Activated gamma-delta T cell treated with Interleukin-2 at 50 U/mL for 16 hours (primary cell): ENCODE data around the gene PLEKHG4.

ENCODE experiments used
- DNase-seq: peaks from one replicate; pipeline ENCODE4 v3.0.0-alpha.2; 2020

Gene PLEKHG4

GRCh38 chr16:67294171-67294757, 14.9 kb downstream of the PLEKHG4 start:
- no peak for DNase-seq

GRCh38 chr16:67294938-67295361, 15.6 kb downstream of the PLEKHG4 start:
- no peak for DNase-seq

DNA sequence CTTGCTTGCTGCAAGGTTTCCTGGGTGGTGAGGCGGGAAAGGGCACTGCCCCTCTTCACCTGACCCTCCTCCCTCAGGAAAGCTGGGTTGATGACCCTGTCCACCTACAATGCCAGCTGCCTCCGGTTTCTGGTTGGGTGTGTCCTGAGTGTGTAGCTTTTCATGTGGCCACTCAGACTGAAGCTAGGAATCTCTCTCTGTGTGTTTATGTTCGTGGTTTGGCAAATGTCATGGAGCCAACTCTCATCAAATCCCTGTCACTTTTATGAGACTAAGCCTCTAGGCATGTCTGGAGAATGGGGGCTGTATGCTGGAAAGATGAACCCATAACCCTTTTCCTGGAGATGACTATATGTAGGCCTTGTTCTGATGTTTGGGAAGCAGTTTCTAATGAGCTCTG, 17.1 kb downstream of the PLEKHG4 start:
- DNase-seq: no peak

DNA sequence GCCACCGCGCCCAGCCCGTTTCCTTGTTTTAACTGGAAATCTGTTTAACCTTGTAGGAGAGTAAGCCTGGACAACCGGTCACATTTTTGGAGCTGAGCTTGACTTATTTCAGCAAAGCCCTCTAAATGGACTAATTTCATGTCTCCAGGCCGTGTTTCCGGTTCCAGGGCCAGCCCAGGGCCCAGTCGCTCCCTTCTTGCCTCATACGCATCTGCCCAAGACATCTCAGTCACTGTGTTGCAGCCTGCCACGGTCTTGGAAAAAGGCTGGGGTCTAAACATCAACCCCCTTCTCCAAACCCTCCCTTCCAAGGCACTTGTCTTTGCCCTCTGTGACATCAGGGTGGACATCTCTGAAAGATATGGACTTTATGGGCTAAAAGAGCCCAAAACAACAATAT, 18.9 kb downstream of the PLEKHG4 start:
- no peak for DNase-seq

DNA sequence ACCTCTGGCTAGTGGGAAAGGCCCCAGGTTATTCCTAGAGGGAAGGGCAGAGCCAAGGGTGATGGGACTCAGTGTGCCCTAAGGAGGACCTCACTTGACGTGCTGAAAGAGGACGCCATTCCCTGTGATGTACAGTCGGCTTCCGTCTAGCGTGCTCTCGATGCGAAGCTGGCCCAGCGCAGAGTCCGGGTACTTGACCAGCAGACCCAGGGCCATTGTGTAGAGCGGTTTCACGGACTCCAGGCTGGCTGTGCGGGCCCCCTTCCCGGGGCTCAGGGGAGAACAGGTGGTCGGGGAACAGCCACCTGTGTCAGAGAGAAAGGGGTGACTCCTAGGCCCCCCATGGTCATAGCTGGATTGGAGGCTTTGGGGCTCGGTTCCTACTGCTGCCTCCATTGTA, 19.9 kb downstream of the PLEKHG4 start:
- no peak for DNase-seq

- no peak for DNase-seq
Observed at GRCh38 chr16:67301080-67301782, 21.9 kb downstream of the PLEKHG4 start.

- no peak for DNase-seq
Observed at GRCh38 chr16:67302076-67302475, 22.7 kb downstream of the PLEKHG4 start.

GRCh38 chr16:67302970-67303369, 23.6 kb downstream of the PLEKHG4 start:
- DNase-seq: no peak

DNA sequence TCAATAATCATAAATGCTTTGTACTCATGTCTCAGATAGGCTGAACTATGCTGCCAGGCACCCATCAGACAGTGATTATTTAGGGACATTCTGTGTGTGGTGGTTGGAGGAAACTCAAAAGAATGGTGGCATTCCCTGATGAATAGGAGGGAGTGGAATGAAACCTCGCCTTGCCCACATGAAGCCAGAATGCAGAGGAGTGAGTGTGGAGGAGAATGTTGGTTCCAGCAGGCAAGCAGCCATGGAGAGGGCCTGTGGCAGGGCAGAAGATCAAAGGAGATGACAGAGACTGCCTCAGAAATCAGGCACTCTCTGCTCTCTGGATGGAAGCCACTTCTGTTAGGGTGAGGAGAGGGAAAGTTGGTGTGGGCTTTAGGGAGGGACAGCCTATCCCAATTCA, 24.7 kb downstream of the PLEKHG4 start:
- no peak for DNase-seq

DNA sequence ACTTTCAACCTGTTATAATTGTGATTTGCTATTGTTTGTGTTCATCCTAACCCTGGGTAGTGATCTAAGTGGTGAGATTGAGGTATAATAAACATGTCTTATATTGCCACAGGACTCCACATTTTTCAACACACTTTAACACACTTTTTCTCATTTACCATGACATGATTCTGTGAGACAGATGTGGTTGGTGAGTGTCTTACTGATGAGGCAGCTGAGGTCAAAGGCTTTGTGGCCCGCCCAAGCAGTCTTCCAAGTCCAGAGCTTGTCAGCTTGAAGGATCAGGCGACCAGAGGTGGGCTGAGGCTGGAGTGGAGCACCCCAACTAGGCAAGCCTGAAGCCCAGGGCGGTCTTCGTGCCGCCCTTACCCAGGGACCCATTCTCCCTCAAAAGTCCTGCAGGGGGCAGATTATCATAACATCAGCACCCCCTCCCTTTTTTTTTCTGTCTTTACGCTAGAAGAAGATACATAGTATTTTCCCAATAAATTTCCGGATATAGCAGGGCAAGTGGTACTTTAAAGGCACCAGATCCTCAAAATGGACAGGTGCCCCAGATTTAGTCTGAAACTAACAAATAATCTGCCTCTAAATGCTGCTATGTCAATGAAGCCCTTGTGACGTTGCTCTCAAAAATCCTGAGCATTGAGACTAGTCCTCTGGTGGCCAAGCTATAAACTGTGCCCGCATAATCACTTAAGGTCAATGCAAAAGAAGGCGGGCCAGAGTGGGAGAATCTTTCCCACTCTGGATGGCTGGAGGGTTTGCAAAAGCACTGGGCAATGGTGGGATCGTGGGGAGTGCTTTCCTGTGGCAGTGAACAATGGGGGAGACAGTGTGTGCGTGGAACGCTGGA, 26.1 kb downstream of the PLEKHG4 start:
- DNase-seq: no peak

GRCh38 chr16:67310561-67310960, 31.2 kb downstream of the PLEKHG4 start:
- DNase-seq: no peak

- DNase-seq: no peak
Observed at GRCh38 chr16:67311607-67312488, 32.5 kb downstream of the PLEKHG4 start.

DNA sequence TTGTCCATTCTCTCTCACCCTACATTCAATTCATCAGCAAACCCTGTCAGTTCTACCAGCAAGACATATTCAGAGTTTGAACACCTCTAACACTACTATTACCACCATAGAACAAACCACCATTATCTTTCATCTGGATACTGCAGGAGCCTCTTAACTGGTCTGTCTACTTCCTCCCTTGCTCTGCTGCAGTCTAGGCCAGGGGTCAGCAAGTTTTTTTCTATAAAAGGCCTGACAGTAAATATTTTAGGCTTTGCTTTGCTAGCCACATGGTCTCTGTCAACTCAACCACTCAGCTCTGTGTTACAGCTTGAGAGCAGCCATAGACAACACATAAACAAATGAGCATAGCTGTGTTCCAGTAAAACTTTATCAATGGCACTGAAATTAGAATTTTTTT, 33.4 kb downstream of the PLEKHG4 start:
- DNase-seq: no peak

DNA sequence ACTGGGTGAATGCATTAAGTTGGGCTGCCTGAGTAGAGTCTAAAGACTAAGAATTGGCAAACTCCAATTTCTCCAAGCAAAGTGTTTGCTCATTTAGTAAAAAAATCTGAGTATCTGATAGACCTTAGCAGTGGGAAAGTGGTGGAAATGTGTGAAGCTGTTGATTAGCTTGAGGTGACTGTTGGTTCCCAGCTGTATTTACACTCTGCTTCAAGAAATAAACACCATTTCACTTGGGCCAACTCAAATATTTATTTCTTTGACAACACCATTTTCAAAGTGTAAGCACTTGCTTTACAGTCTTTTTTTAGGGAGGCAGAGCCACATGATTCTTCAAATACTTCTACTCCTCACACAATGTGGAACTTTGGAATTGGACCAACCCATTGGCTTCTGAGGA, 38.5 kb downstream of the PLEKHG4 start:
- no peak for DNase-seq

DNA sequence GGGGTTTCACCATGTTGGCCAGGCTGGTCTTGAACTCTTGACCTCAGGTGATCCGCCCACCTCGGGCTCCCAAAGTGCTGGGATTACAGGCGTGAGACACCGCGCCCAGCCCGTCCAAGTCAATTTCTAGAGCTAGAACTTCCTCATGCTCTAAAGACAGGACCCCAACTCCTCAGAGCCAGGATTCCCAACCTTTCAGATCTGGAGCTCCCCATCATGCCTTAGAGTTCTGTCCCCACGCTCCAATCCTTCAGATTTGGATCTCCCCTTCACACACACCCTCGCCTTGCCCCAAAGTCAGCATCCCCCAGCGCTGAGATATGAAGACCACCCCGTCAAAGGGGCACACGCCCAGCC, 46.8 kb downstream of the PLEKHG4 start:
- DNase-seq: no peak

GRCh38 chr16:67326472-67327309, 47.4 kb downstream of the PLEKHG4 start, which contains the start of the genes KCTD19 and LRRC36:
KCTD19 (minus strand) TSS chr16:67326741; CDS start chr16:67326707, 34 bp downstream.
LRRC36 (plus strand) TSS chr16:67326815; CDS start chr16:67326863, 48 bp downstream.
- peak; percentile 59 for DNase-seq

DNA sequence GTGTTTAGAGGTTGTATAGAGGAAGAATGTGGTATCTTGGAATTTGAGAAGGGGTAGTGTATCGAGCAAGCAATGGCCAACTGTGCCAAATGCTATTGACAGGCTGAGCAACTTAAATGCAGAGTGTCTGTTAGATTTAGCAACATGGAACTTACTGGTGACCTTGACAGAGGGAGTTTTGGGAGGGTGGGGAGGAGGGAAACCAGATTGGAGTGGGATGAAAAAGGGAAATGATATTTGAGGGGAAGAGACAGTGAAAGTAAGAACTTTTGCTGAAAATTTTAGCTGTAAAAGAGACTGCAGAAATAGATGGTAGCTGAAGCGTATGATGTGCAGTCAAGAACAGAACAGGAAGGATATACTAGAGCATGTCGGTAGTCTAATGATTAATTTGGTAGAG, 48.4 kb downstream of the PLEKHG4 start:
- DNase-seq: no peak

GRCh38 chr16:67329901-67330300, 50.6 kb downstream of the PLEKHG4 start:
- DNase-seq: no peak

GRCh38 chr16:67333315-67333714, 54.0 kb downstream of the PLEKHG4 start:
- DNase-seq: no peak

DNA sequence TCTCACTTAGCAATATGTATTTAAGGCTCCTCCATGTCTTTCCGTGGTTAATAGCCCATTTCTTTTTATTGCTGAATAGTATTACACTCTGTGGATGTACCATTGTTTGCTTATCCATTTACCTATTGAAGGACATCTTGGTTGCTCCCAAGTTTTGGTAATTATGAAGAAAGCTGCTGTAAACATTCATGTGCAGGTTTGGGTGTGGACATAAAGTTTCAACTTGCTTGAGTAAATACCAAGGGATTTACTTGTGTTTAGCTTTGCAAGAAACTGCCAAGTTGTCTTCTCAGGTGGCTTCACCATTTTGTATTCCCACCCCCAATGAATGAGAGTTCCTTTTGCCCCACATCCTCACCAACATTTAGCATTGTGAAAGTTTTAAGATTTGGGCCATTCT, 56.8 kb downstream of the PLEKHG4 start:
- DNase-seq: no peak

DNA sequence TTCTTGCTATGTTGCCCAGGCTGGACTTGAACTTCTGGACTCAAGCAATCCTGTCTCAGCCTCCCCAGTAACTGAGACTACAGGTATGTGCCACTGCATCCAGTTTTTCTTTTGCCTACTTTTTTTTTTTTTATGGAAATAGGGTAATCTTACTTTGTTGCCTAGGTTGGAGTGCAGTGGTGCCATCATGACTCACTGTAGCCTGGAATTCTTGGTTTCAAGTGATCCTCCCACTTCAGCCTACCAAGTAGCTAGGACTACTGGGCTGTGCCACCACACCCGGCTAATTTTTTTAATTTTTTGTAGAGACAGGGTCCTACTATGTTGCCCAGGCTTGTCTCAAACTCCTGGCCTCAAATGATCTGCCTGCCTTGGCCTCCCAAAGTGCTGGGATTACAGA, 57.3 kb downstream of the PLEKHG4 start:
- no peak for DNase-seq
